ENCODE results near the gene LHFPL4. TPM values are rescaled to one million over a fixed set of nuclear protein-coding genes. Genes with fewer than 3 reads are reported as not detected.

LHFPL4 gene
- total RNA-seq, 1 donor from 2014 or later: not detected

DNA sequence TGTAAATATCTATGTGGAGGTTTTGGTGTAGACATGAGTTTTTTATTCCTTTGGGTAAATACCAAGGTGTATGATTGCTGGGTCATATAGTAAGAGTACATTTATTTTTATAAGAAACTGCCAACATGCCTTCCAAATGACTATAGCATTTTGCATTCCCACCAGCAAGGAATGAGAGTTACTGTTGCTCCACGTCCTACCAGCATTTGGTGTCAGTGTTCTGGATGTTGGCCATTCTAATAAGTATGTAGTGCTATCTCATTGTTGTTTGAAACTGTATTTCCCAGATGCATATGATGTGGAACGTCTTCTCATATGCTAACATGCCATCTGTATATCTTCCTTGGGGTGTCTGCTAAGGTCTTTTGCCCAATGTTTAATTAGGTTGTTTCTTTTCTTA is 38.7 kb downstream of the LHFPL4 start:
- DNase-seq: no peak
- no peak for TF ChIP-seq CTCF (IDR thresholded peaks at IDR 0.05)
- Histone ChIP-seq H3K9me3 (no peaks in the 10 kb centered on the region), H3K4me1 (no peaks in the 10 kb centered on the region), H3K27me3 (peaks cover 7% of the 10 kb centered on the region), H3K4me3 (no peak overlapping the region), H3K36me3 (no peaks in the 10 kb centered on the region), H3K27ac (no peak overlapping the region)
- no peak for ATAC-seq
- intact Hi-C loops (cut with DNase I): no loop called here

GRCh38 chr3:9514306-9514705 is 39.3 kb downstream of the LHFPL4 start:
- DNase-seq: no peak
- Histone ChIP-seq H3K27me3 (peaks cover 13% of the 10 kb centered on the region), H3K4me3 (no peak overlapping the region), H3K4me1 (no peaks in the 10 kb centered on the region), H3K9me3 (no peaks in the 10 kb centered on the region), H3K27ac (no peak overlapping the region), H3K36me3 (no peaks in the 10 kb centered on the region)
- intact Hi-C loops (cut with DNase I): no loop called here
- TF ChIP-seq CTCF (IDR thresholded peaks at IDR 0.05): no peak
- no peak for ATAC-seq

DNA sequence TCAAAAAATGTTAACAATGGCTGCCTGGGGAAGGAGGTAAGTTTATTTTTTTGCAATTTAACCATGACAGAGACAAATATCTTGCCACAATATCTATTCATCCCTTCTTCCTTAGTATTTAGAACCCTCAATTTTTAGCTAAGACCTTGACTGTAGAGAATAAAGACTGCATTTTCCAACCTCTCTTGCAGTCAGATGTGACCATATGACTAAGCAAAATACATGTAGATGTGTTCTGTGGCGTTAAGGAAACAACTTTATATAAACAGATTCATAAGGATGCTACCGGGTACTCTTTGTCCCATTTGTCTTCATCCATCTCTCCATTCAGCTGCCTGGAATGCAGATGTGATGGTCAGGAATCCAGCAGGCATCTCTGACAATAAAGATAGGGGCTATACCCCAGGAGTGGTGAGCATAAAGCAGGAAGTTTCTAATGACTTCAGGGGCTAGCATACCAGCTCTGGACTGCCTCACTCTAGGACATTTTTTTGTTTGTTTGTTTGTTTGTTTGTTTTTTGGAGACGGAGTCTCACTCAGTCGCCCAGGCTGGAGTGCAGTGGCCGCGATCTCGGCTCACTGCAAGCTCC is 41.1 kb downstream of the LHFPL4 start:
- ATAC-seq (no peak), DNase-seq (no peak)
- no peak overlapping the region for H3K4me3 ChIP-seq
- peaks cover 22% of the 10 kb centered on the region for H3K27me3 ChIP-seq
- TF ChIP-seq CTCF (IDR thresholded peaks at IDR 0.05): no peak
- no peak overlapping the region for H3K27ac ChIP-seq
- H3K9me3 ChIP-seq: no peaks in the 10 kb centered on the region
- no peaks in the 10 kb centered on the region for H3K4me1 ChIP-seq
- intact Hi-C loops (cut with DNase I): no loop called here
- H3K36me3 ChIP-seq: no peaks in the 10 kb centered on the region

DNA sequence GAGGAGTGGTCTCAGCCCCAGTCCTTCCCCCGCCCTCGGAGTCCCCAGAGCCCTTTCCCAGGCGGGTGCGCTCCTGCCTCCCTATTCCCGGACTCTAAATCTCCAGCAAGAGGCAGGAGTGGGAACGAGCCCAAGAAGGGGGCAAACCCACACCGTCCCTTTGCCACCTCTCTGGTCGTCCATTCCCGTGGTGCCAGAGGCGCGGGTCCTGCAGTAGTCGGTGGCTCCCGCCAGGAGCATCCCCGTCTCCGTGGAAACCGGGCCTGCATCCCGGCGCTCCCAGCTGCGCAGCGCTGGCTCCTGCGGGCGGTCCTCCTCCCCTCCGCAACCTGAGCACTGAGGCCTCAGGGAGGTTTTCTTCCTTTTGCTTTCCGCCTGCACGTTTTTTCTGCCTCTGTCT is 44.8 kb downstream of the LHFPL4 start:
- no peak overlapping the region for H3K4me3 ChIP-seq
- H3K4me1 ChIP-seq: no peaks in the 10 kb centered on the region
- no peak overlapping the region for H3K27ac ChIP-seq
- intact Hi-C loops (cut with DNase I): no loop called here
- ATAC-seq (no peak), DNase-seq (no peak)
- H3K36me3 ChIP-seq: no peaks in the 10 kb centered on the region
- no peak for TF ChIP-seq CTCF (IDR thresholded peaks at IDR 0.05)
- H3K9me3 ChIP-seq: no peaks in the 10 kb centered on the region
- peaks cover 22% of the 10 kb centered on the region for H3K27me3 ChIP-seq

DNA sequence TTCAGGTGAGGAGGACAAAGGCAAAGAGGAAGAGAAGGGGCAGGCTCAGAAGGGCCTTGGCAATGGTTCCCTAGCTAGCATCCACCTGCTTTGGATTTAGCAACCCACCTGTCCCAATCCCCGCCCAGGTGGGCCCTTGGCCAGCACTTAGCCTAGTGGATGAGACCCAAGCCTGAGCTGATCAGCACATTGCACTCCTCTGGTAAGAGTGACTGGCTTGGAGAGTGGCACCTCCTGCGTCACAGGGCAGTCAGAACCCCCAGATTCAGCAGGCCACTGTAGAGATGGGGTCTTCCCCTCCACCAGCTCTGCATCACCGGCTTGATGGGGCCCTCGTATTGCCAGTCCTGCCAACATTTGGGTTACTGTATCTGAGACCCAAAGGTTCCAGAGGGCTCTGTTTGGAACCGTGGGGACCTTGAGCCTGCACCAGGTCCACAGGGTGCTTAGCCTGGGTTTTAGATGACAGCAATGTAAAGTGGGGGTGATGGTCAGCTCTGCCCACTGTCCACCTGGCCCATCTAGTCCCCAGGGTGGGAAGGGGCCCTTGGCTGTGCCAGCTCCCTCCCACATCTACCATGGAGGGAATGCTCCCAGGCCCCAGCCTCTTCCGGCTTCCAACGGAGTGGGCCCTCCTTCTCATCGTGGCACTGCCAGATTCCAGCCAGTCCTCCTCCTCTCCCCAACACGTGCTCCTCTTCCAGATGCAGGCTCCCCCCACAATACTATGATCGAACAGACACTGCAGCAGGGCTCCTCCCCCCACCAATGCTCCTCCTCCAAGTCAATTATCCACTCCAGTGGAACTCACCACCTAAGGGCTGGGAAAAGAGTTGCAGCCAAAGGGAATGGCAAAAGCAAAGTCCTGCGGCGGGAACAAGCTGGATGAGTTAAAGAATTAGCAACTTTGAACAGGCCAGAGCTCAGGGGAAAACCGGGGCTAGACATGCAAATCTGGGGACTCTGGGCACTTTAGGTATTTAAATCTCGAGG is 45.7 kb downstream of the LHFPL4 start:
- ATAC-seq (no peak), DNase-seq (no peak)
- Histone ChIP-seq H3K4me1 (no peaks in the 10 kb centered on the region), H3K36me3 (no peaks in the 10 kb centered on the region), H3K4me3 (no peak overlapping the region), H3K27me3 (peaks cover 22% of the 10 kb centered on the region), H3K27ac (no peak overlapping the region), H3K9me3 (no peaks in the 10 kb centered on the region)
- no peak for TF ChIP-seq CTCF (IDR thresholded peaks at IDR 0.05)
- intact Hi-C loops (cut with DNase I): no loop called here
